HEK293 (cell line): Measurements from ENCODE around the gene CD84.

ENCODE experiments used
- CTCF ChIP-seq: fragments of 450-650 bp; formaldehyde crosslinking; IDR thresholded peaks from 2 replicates; pipeline ENCODE4 v1.5.1; 2016; ENCODE audit warnings: missing biosample characterization, missing genetic modification characterization
- GLI2 ChIP-seq: fragments of 450-650 bp; formaldehyde crosslinking; IDR thresholded peaks from 2 replicates; pipeline ENCODE4; 2017; ENCODE audit warnings: missing biosample characterization, missing genetic modification characterization, low read depth, borderline replicate concordance
- MZF1 ChIP-seq: fragments of 450-650 bp; formaldehyde crosslinking; IDR thresholded peaks from 2 replicates; pipeline ENCODE4 v1.5.1; 2017; ENCODE audit warnings: missing biosample characterization, missing genetic modification characterization, borderline replicate concordance
- ZNF112 ChIP-seq: fragments of 450-650 bp; formaldehyde crosslinking; IDR thresholded peaks from 2 replicates; pipeline ENCODE4 v1.5.0; 2017; ENCODE audit warnings: missing biosample characterization, missing genetic modification characterization
- ZNF133 ChIP-seq: fragments of 450-650 bp; formaldehyde crosslinking; IDR thresholded peaks from 2 replicates; pipeline ENCODE4 v1.5.1; 2016; ENCODE audit warnings: missing biosample characterization, missing genetic modification characterization
- ZNF138 ChIP-seq: fragments of 450-650 bp; formaldehyde crosslinking; IDR thresholded peaks from 2 replicates; pipeline ENCODE4 v1.5.1; 2016; ENCODE audit warnings: missing biosample characterization, missing genetic modification characterization, borderline replicate concordance
- ZNF175 ChIP-seq: fragments of 450-650 bp; formaldehyde crosslinking; IDR thresholded peaks from 2 replicates; pipeline ENCODE4 v1.5.1; 2016; ENCODE audit warnings: missing biosample characterization, missing genetic modification characterization
- ZNF664 ChIP-seq: fragments of 450-650 bp; formaldehyde crosslinking; IDR thresholded peaks from 2 replicates; pipeline ENCODE4 v1.5.1; 2016; ENCODE audit warnings: missing biosample characterization, missing genetic modification characterization
- TF ChIP-seq, protein P1 (sequence below): fragments of 450-650 bp; formaldehyde crosslinking; conservative IDR thresholded peaks from 2 replicates; pipeline ENCODE4 v1.5.1; 2016; ENCODE audit warnings: low read depth, missing biosample characterization, missing genetic modification characterization
- TF ChIP-seq, protein P2 (sequence below): fragments of 450-650 bp; formaldehyde crosslinking; IDR thresholded peaks from 2 replicates; pipeline ENCODE4 v1.5.1; 2017; ENCODE audit warnings: missing biosample characterization, missing genetic modification characterization
- TF ChIP-seq, protein P3 (sequence below): fragments of 450-650 bp; formaldehyde crosslinking; IDR thresholded peaks from 2 replicates; pipeline ENCODE4 v1.5.1; 2016; ENCODE audit warnings: missing biosample characterization, missing genetic modification characterization

GRCh38 chr1:160504651-160505050 is 74.6 kb downstream of the CD84 start:
- no peak for TF ChIP-seq CTCF
- TF ChIP-seq, protein P1, sequence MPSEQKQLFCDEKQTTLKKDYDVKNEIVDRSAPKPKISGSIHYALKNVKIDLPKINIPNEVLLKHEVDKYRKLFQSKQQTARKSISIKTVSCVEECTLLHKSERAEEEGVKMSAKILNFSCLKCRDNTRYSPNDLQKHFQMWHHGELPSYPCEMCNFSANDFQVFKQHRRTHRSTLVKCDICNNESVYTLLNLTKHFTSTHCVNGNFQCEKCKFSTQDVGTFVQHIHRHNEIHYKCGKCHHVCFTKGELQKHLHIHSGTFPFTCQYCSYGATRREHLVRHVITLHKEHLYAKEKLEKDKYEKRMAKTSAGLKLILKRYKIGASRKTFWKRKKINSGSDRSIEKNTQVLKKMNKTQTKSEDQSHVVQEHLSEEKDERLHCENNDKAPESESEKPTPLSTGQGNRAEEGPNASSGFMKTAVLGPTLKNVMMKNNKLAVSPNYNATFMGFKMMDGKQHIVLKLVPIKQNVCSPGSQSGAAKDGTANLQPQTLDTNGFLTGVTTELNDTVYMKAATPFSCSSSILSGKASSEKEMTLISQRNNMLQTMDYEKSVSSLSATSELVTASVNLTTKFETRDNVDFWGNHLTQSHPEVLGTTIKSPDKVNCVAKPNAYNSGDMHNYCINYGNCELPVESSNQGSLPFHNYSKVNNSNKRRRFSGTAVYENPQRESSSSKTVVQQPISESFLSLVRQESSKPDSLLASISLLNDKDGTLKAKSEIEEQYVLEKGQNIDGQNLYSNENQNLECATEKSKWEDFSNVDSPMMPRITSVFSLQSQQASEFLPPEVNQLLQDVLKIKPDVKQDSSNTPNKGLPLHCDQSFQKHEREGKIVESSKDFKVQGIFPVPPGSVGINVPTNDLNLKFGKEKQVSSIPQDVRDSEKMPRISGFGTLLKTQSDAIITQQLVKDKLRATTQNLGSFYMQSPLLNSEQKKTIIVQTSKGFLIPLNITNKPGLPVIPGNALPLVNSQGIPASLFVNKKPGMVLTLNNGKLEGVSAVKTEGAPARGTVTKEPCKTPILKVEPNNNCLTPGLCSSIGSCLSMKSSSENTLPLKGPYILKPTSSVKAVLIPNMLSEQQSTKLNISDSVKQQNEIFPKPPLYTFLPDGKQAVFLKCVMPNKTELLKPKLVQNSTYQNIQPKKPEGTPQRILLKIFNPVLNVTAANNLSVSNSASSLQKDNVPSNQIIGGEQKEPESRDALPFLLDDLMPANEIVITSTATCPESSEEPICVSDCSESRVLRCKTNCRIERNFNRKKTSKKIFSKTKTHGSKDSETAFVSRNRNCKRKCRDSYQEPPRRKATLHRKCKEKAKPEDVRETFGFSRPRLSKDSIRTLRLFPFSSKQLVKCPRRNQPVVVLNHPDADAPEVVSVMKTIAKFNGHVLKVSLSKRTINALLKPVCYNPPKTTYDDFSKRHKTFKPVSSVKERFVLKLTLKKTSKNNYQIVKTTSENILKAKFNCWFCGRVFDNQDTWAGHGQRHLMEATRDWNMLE (tag by site-specific recombination): no peak
- TF ChIP-seq ZNF175 (tag by site-specific recombination): no peak
- TF ChIP-seq, protein P2, sequence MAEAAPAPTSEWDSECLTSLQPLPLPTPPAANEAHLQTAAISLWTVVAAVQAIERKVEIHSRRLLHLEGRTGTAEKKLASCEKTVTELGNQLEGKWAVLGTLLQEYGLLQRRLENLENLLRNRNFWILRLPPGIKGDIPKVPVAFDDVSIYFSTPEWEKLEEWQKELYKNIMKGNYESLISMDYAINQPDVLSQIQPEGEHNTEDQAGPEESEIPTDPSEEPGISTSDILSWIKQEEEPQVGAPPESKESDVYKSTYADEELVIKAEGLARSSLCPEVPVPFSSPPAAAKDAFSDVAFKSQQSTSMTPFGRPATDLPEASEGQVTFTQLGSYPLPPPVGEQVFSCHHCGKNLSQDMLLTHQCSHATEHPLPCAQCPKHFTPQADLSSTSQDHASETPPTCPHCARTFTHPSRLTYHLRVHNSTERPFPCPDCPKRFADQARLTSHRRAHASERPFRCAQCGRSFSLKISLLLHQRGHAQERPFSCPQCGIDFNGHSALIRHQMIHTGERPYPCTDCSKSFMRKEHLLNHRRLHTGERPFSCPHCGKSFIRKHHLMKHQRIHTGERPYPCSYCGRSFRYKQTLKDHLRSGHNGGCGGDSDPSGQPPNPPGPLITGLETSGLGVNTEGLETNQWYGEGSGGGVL (tag by site-specific recombination): no peak
- TF ChIP-seq ZNF112 (tag by site-specific recombination): no peak
- TF ChIP-seq, protein P3, sequence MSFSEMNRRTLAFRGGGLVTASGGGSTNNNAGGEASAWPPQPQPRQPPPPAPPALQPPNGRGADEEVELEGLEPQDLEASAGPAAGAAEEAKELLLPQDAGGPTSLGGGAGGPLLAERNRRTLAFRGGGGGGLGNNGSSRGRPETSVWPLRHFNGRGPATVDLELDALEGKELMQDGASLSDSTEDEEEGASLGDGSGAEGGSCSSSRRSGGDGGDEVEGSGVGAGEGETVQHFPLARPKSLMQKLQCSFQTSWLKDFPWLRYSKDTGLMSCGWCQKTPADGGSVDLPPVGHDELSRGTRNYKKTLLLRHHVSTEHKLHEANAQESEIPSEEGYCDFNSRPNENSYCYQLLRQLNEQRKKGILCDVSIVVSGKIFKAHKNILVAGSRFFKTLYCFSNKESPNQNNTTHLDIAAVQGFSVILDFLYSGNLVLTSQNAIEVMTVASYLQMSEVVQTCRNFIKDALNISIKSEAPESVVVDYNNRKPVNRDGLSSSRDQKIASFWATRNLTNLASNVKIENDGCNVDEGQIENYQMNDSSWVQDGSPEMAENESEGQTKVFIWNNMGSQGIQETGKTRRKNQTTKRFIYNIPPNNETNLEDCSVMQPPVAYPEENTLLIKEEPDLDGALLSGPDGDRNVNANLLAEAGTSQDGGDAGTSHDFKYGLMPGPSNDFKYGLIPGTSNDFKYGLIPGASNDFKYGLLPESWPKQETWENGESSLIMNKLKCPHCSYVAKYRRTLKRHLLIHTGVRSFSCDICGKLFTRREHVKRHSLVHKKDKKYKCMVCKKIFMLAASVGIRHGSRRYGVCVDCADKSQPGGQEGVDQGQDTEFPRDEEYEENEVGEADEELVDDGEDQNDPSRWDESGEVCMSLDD (tag by site-specific recombination): no peak
- TF ChIP-seq ZNF138 (tag by site-specific recombination): no peak
- TF ChIP-seq ZNF133 (tag by site-specific recombination): no peak
- TF ChIP-seq GLI2: no peak
- no peak for TF ChIP-seq MZF1 (tag by site-specific recombination)
- no peak for TF ChIP-seq ZNF664 (tag by site-specific recombination)
